IMR-90 (cell line): Measurements from ENCODE around the gene INHBE. TPM values are rescaled to one million over a fixed set of nuclear protein-coding genes. Genes with fewer than 3 reads are reported as not detected.

ENCODE experiments used
- ATAC-seq: fragments of 200-7000 bp; cut with Tn5 transposase; 2 replicates; pipeline ENCODE4 v1.9.1; 2020; ENCODE audit warnings: low read depth, mild to moderate bottlenecking, moderate library complexity
- BruUV-seq: library from RNA; stranded (reverse); fragments of 400-500 nt; replicated peaks from 2 replicates; lab custom pipeline; 2021; lab: Mats Ljungman, UMichigan
- CTCF ChIA-PET: fragments of 300-600 bp; formaldehyde crosslinking; extraction: SDS; loops from one replicate; lab custom pipeline; 2021; ENCODE audit warnings: antibody characterized with exemption; lab: Yijun Ruan, JAX
- POLR2A ChIA-PET: fragments of 300-600 bp; sonication (Branson Sonifier 250); formaldehyde crosslinking; loops from one replicate; lab custom pipeline; 2022; ENCODE audit warnings: antibody characterized with exemption; ENCODE audit not compliant: unreplicated experiment; lab: Charles Lee
- DNase-seq: peaks from one replicate; pipeline ENCODE4 v3.0.0; 2013
- H2AFZ ChIP-seq: replicated peaks from 2 replicates; pipeline ENCODE3; 2013; ENCODE audit warnings: low read length, mild to moderate bottlenecking; ENCODE audit not compliant: poor library complexity
- H2AK5ac ChIP-seq: 2 replicates; pipeline ENCODE4 v1.6.1; 2013; ENCODE audit warnings: low read depth, low read length, inconsistent platforms
- H2AK9ac ChIP-seq: replicated peaks from 2 replicates; pipeline ENCODE3; 2013; ENCODE audit warnings: mild to moderate bottlenecking, low read depth, low read length, moderate library complexity; ENCODE audit not compliant: poor library complexity
- H2BK120ac ChIP-seq: 2 replicates; pipeline ENCODE4 v1.6.1; 2013; ENCODE audit warnings: low read depth, low read length, inconsistent platforms
- H2BK15ac ChIP-seq: 3 replicates; pipeline ENCODE4 v1.6.1; 2013; ENCODE audit warnings: low read depth, low read length, inconsistent platforms
- H2BK20ac ChIP-seq: 2 replicates; pipeline ENCODE4 v1.6.1; 2013; ENCODE audit warnings: low read depth, mild to moderate bottlenecking, inconsistent platforms, low read length, moderate library complexity
- H2BK5ac ChIP-seq: 2 replicates; pipeline ENCODE4 v1.6.1; 2013; ENCODE audit warnings: mild to moderate bottlenecking, low read depth, low read length, inconsistent platforms; ENCODE audit not compliant: poor library complexity, severe bottlenecking
- H3K14ac ChIP-seq: replicated peaks from 2 replicates; pipeline ENCODE4 v1.6.1; 2013; ENCODE audit warnings: low read depth, low read length, inconsistent platforms
- H3K18ac ChIP-seq: 2 replicates; pipeline ENCODE4 v1.6.1; 2013; ENCODE audit warnings: low read depth, low read length, control low read depth
- H3K23ac ChIP-seq: 2 replicates; pipeline ENCODE4 v1.6.1; 2013; ENCODE audit warnings: low read depth, low read length, inconsistent platforms
- H3K27ac ChIP-seq: 2 replicates; pipeline ENCODE4 v1.5.1; 2013; ENCODE audit warnings: mild to moderate bottlenecking, control low read depth, low read length; ENCODE audit not compliant: insufficient read depth
- H3K27me3 ChIP-seq: 2 replicates; pipeline ENCODE4 v1.6.1; 2013; ENCODE audit warnings: low read length; ENCODE audit not compliant: control insufficient read depth, insufficient read depth
- H3K36me3 ChIP-seq: 2 replicates; pipeline ENCODE4 v1.6.1; 2013; ENCODE audit warnings: low read length, mixed read lengths; ENCODE audit not compliant: control insufficient read depth, insufficient read depth
- H3K4ac ChIP-seq: 2 replicates; pipeline ENCODE4 v1.6.1; 2013; ENCODE audit warnings: low read depth, low read length, inconsistent platforms
- H3K4me1 ChIP-seq: 2 replicates; pipeline ENCODE4 v1.6.1; 2013; ENCODE audit warnings: low read length, mixed read lengths; ENCODE audit not compliant: control insufficient read depth, insufficient read depth
- H3K4me2 ChIP-seq: 2 replicates; pipeline ENCODE4 v1.6.1; 2013; ENCODE audit warnings: low read depth, mild to moderate bottlenecking, control low read depth, low read length, moderate library complexity
- H3K4me3 ChIP-seq: 2 replicates; pipeline ENCODE4 v1.5.1; 2013; ENCODE audit warnings: low read depth, mild to moderate bottlenecking, control low read depth, low read length, moderate library complexity; ENCODE audit not compliant: insufficient read depth
- H3K56ac ChIP-seq: 2 replicates; pipeline ENCODE4 v1.6.1; 2013; ENCODE audit warnings: low read length, inconsistent platforms; ENCODE audit not compliant: insufficient read depth; ENCODE audit errors: extremely low read depth
- H3K79me1 ChIP-seq, 2 experiments: 2 replicates each; pipeline ENCODE4 v1.6.1; 2013; ENCODE audit warnings: low read length in 2 of 2, inconsistent platforms in 1 of 2, low read depth in 1 of 2
- H3K9ac ChIP-seq: 2 replicates; pipeline ENCODE4 v1.6.1; 2013; ENCODE audit warnings: low read depth, low read length, control low read depth
- H3K9me1 ChIP-seq: 2 replicates; pipeline ENCODE4 v1.6.1; 2013; ENCODE audit warnings: low read length, inconsistent platforms; ENCODE audit not compliant: insufficient read depth
- H3K9me3 ChIP-seq: 2 replicates; pipeline ENCODE4 v1.6.1; 2013; ENCODE audit warnings: low read length; ENCODE audit not compliant: control insufficient read depth, insufficient read depth
- H4K20me1 ChIP-seq: 2 replicates; pipeline ENCODE4 v1.6.1; 2013; ENCODE audit warnings: low read length, inconsistent platforms; ENCODE audit not compliant: insufficient read depth
- H4K5ac ChIP-seq: 2 replicates; pipeline ENCODE4 v1.6.1; 2013; ENCODE audit warnings: mild to moderate bottlenecking, low read depth, low read length, control low read depth
- H4K8ac ChIP-seq, 2 experiments: 2 replicates each; pipeline ENCODE4 v1.6.1; 2013; ENCODE audit warnings: low read depth in 2 of 2, low read length in 2 of 2, control low read depth in 1 of 2, inconsistent platforms in 1 of 2
- H4K91ac ChIP-seq: 2 replicates; pipeline ENCODE4 v1.6.1; 2013; ENCODE audit warnings: low read depth, low read length, inconsistent platforms; ENCODE audit not compliant: insufficient read depth
- BHLHE40 ChIP-seq: fragments of 150-350 bp; IDR thresholded peaks from 2 replicates; pipeline ENCODE4 v1.6.1; 2016; ENCODE audit warnings: mild to moderate bottlenecking, low read depth, low read length
- CEBPB ChIP-seq: IDR thresholded peaks from 2 replicates; pipeline ENCODE4 v1.6.1; 2012; ENCODE audit warnings: low read depth, low read length, improper control_type of control experiment
- CHD1 ChIP-seq: IDR thresholded peaks from 2 replicates; pipeline ENCODE4 v1.6.1; 2012; ENCODE audit warnings: low read depth, low read length, improper control_type of control experiment
- CTCF ChIP-seq: conservative IDR thresholded peaks from 2 replicates; pipeline ENCODE4 v1.5.1; 2012; ENCODE audit warnings: mild to moderate bottlenecking, low read depth, low read length, improper control_type of control experiment
- FOS ChIP-seq: fragments of 150-350 bp; IDR thresholded peaks from 2 replicates; pipeline ENCODE4 v1.6.1; 2016; ENCODE audit warnings: low read depth, low read length
- MAFK ChIP-seq: IDR thresholded peaks from 2 replicates; pipeline ENCODE4 v1.6.1; 2012; ENCODE audit warnings: low read depth, low read length, improper control_type of control experiment
- MAZ ChIP-seq: IDR thresholded peaks from 2 replicates; pipeline ENCODE4 v1.6.1; 2012; ENCODE audit warnings: low read depth, mild to moderate bottlenecking, low read length, improper control_type of control experiment, moderate library complexity, borderline replicate concordance
- MXI1 ChIP-seq: IDR thresholded peaks from 2 replicates; pipeline ENCODE4 v1.6.1; 2012; ENCODE audit warnings: low read depth, mild to moderate bottlenecking, low read length, moderate library complexity, borderline replicate concordance
- NFE2L2 ChIP-seq: fragments of 150-350 bp; IDR thresholded peaks from 2 replicates; pipeline ENCODE4 v1.6.1; 2016; ENCODE audit warnings: low read depth, mild to moderate bottlenecking, low read length
- POLR2A ChIP-seq: IDR thresholded peaks from 2 replicates; pipeline ENCODE4 v1.6.1; 2012; ENCODE audit warnings: mild to moderate bottlenecking, low read depth, low read length
- RAD21 ChIP-seq: IDR thresholded peaks from 2 replicates; pipeline ENCODE4 v1.6.1; 2012; ENCODE audit warnings: low read length, improper control_type of control experiment
- RCOR1 ChIP-seq: IDR thresholded peaks from 2 replicates; pipeline ENCODE4 v1.6.1; 2012; ENCODE audit warnings: mild to moderate bottlenecking, low read length, improper control_type of control experiment; ENCODE audit not compliant: insufficient replicate concordance
- RFX5 ChIP-seq: IDR thresholded peaks from 2 replicates; pipeline ENCODE4 v1.8.0; 2012; ENCODE audit warnings: low read depth, mild to moderate bottlenecking, low read length, moderate library complexity
- SMC3 ChIP-seq: fragments of 150-350 bp; IDR thresholded peaks from 2 replicates; pipeline ENCODE4 v1.6.1; 2016; ENCODE audit warnings: low read depth, mild to moderate bottlenecking, antibody characterized with exemption, low read length, moderate library complexity
- USF2 ChIP-seq: fragments of 150-350 bp; IDR thresholded peaks from 2 replicates; pipeline ENCODE4 v1.6.1; 2017; ENCODE audit warnings: mild to moderate bottlenecking, antibody characterized with exemption, low read length, low read depth
- WGBS, 2 experiments: methylation state at CpG; one replicate each; pipeline versions ENCODE4 v1.1.5 to v1.1.7; 2013; ENCODE audit warnings: missing lambda C conversion rate in 2 of 2; ENCODE audit not compliant: insufficient read length in 1 of 2; ENCODE audit errors: extremely low coverage in 2 of 2; 5-methylcytosine and 5-hydroxymethylcytosine counted together
- dilution Hi-C: fragments of 300-500 bp; cut with HindIII; formaldehyde crosslinking; loops from one replicate; pipeline ENCODE4 v1.14.3; 2018; ENCODE audit warnings: low sequenced_read_pairs; ENCODE audit not compliant: unreplicated experiment
- in situ Hi-C: fragments of 300-500 bp; cut with MboI; formaldehyde crosslinking; loops from 3 replicates; pipeline ENCODE4 v1.14.3; 2019; ENCODE audit warnings: low sequenced_read_pairs, inconsistent platforms, mixed read lengths
- intact Hi-C: fragments of 100-400 bp; cut with micrococcal nuclease; formaldehyde crosslinking; loops from 2 replicates; pipeline ENCODE4 v1.10.0; 2022
- polyA plus RNA-seq, 3 experiments: library from polyadenylated mRNA; depleted of rRNA; stranded (reverse); fragments of >200 nt; gene quantifications; 2 replicates each; pipeline ENCODE4 v1.2.3, GENCODE V29; 2012; ENCODE audit warnings: low replicate concordance in 1 of 3
- total RNA-seq: library from RNA; depleted of rRNA; stranded (reverse); fragments of >200 nt; gene quantifications from 2 replicates; pipeline ENCODE4 v1.2.3, GENCODE V29; 2012
- TF ChIP-seq, protein P1 (sequence below): fragments of 150-350 bp; IDR thresholded peaks from 2 replicates; pipeline ENCODE4 v1.6.1; 2016; ENCODE audit warnings: low read depth, mild to moderate bottlenecking, low read length, moderate library complexity, borderline replicate concordance

INHBE gene
- total and polyA plus RNA-seq, 2 of the 4 experiments (the other 2 are of a cell fraction), result 0.90 to 1.7 TPM

DNA sequence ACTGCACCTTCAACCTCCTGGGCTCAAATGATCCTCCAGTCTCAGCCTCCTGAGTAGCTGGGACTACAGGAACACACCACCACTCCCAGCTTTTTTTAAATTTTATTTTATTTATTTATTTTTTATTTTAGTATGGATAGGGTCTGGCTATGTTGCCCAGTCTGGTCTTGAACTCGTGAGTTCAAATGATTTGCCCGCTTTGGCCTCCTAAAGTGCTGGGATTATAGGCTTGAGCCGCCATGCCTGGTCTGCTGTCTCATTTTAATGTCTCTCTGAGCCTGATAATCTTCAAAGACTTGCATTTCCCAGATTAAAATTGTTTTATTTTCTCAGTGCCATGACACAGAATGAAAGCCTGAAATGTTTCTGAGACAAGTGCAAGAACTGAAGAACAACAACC lies 21.7 kb upstream of the INHBE start:
- dilution Hi-C loops, result no loop called here
- no peak overlapping the region for H3K14ac ChIP-seq
- no peak overlapping the region for H4K91ac ChIP-seq
- H4K20me1 ChIP-seq, result no peaks in the 10 kb centered on the region
- H4K8ac ChIP-seq, result no peak overlapping the region
- no peak overlapping the region for H3K18ac ChIP-seq
- H2BK20ac ChIP-seq, result no peak overlapping the region
- in situ Hi-C loops, result no loop called here
- ATAC-seq (no peak), DNase-seq (no peak)
- no peak overlapping the region for H3K4me3 ChIP-seq
- ChIA-PET POLR2A (no interaction called here), CTCF (interaction anchor here (0.7 kb wide), 1 partner anchor 63 kb away, joined by 3 read pairs; no protein-coding TSS in a partner anchor)
- intact Hi-C loops, result loop anchor here (5.0 kb wide), 1 partner anchor 126 kb away; no protein-coding TSS in a partner anchor
- no peak overlapping the region for H2AK5ac ChIP-seq
- H3K4ac ChIP-seq, result no peak overlapping the region
- WGBS, 2 experiments, result no CpG with 5 or more reads among the region's 3 CpGs
- no peak overlapping the region for H2BK5ac ChIP-seq
- no peaks in the 10 kb centered on the region for H3K9me3 ChIP-seq
- no peak overlapping the region for H4K5ac ChIP-seq
- no peak overlapping the region for H3K56ac ChIP-seq
- no peak overlapping the region for H2AK9ac ChIP-seq
- H3K9ac ChIP-seq, result no peak overlapping the region
- H2BK120ac ChIP-seq, result no peak overlapping the region
- peaks cover 3% of the 10 kb centered on the region for H3K4me1 ChIP-seq
- H3K36me3 ChIP-seq, result no peaks in the 10 kb centered on the region
- no peak overlapping the region for H3K23ac ChIP-seq
- H2BK15ac ChIP-seq, result no peak overlapping the region
- TF ChIP-seq SMC3, result no peak
- no peak for TF ChIP-seq RCOR1
- TF ChIP-seq NFE2L2, result no peak
- TF ChIP-seq FOS, result no peak
- TF ChIP-seq POLR2A, result no peak
- TF ChIP-seq RFX5, result no peak
- no peak for TF ChIP-seq MXI1
- no peak for TF ChIP-seq USF2
- no peak for TF ChIP-seq RAD21
- no peak for TF ChIP-seq CEBPB
- no peak for TF ChIP-seq CHD1
- no peak for TF ChIP-seq CTCF
- TF ChIP-seq MAZ, result no peak
- TF ChIP-seq MAFK, result no peak
- TF ChIP-seq BHLHE40, result no peak
- TF ChIP-seq, protein P1, sequence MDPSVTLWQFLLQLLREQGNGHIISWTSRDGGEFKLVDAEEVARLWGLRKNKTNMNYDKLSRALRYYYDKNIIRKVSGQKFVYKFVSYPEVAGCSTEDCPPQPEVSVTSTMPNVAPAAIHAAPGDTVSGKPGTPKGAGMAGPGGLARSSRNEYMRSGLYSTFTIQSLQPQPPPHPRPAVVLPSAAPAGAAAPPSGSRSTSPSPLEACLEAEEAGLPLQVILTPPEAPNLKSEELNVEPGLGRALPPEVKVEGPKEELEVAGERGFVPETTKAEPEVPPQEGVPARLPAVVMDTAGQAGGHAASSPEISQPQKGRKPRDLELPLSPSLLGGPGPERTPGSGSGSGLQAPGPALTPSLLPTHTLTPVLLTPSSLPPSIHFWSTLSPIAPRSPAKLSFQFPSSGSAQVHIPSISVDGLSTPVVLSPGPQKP, result no peak
- H3K27me3 ChIP-seq, result no peaks in the 10 kb centered on the region
- peaks cover 13 to 21% of the 10 kb centered on the region in 2 experiments for H3K79me1 ChIP-seq
- no peak overlapping the region for H3K4me2 ChIP-seq
- H2AFZ ChIP-seq, result no peak overlapping the region
- no peak overlapping the region for H3K27ac ChIP-seq
- no TSS peak for BruUV-seq
- 0 out of 2 replicates have a peak, but pooled peaks cover 3% of the 10 kb centered on the region for H3K9me1 ChIP-seq
